GM12864 (cell line): ENCODE measurements around the gene HSD11B1L.

ENCODE experiments used
- DNase-seq: peaks from one replicate; pipeline ENCODE4 v3.0.0-alpha.2; 2011; ENCODE audit warnings: low read depth
- H3K4me3 ChIP-seq: 2 replicates; pipeline ENCODE4 v1.5.1; 2011; ENCODE audit warnings: mild to moderate bottlenecking, low read depth, low read length, control low read depth
- CTCF ChIP-seq: IDR thresholded peaks from 2 replicates; pipeline ENCODE4 v1.5.1; 2011; ENCODE audit warnings: low read depth, mild to moderate bottlenecking, moderate library complexity, low read length, control low read depth, inconsistent platforms; ENCODE audit errors: missing control alignments

HSD11B1L gene

GRCh38 chr19:5680437-5681368 is at the start of gene HSD11B1L, which contains the start of gene MICOS13:
Gene HSD11B1L, plus strand, starts transcription at chr19:5681027. Its CDS starts 3,806 bp downstream, at chr19:5684833.
Gene MICOS13, minus strand, starts transcription at chr19:5680516. Its CDS starts 30 bp downstream, at chr19:5680486.
- no peak for TF ChIP-seq CTCF
- peak; percentile 98 for DNase-seq
- H3K4me3 ChIP-seq: peak within 1 kb of the TSS; percentile 95

- no peak for DNase-seq
- no peak overlapping the region for H3K4me3 ChIP-seq
- no peak for TF ChIP-seq CTCF
Measured at GRCh38 chr19:5631567-5632240, 49.1 kb upstream of the HSD11B1L start.

GRCh38 chr19:5632241-5632612 is 48.6 kb upstream of the HSD11B1L start:
- no peak for DNase-seq
- no peak for TF ChIP-seq CTCF
- no peak overlapping the region for H3K4me3 ChIP-seq

GRCh38 chr19:5632657-5633056 is 48.2 kb upstream of the HSD11B1L start:
- no peak overlapping the region for H3K4me3 ChIP-seq
- no peak for DNase-seq
- TF ChIP-seq CTCF: no peak

- no peak for TF ChIP-seq CTCF
- H3K4me3 ChIP-seq: no peak overlapping the region
- no peak for DNase-seq
Measured at GRCh38 chr19:5635427-5635826, 45.4 kb upstream of the HSD11B1L start.

- DNase-seq: no peak
- no peak for TF ChIP-seq CTCF
Measured at GRCh38 chr19:5637971-5638370, 42.9 kb upstream of the HSD11B1L start.

GRCh38 chr19:5641171-5641570 is 39.7 kb upstream of the HSD11B1L start:
- no peak overlapping the region for H3K4me3 ChIP-seq
- DNase-seq: no peak
- no peak for TF ChIP-seq CTCF

More at GRCh38 chr19:5637971-5638370, 42.9 kb upstream of the HSD11B1L start:
- H3K4me3 ChIP-seq: no peak overlapping the region
